ENCODE measurements around the gene PRKAG2.

Gene PRKAG2

DNA sequence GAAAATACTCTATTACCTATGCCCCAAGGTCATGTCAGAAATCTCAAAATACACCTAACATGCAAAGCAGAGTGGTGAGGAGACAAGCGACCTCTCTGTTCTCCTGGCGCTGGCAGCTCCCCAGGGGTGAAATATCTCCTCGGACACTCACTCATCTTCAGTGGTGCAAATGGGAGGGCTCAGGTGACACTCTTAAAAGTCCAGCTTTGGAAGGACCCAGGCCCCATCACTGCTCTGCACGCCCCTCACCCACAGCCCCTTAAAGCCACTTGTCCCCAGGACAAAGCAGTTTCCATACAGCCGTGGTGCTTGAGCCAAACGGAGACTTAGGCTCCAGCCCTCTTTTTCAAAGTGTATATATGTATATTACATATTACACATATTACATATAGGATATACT, 12.4 kb downstream of the PRKAG2 start:
- H3K4me1 ChIP-seq (ENCODE audit: control insufficient read depth in 2 of 2, insufficient read depth in 1 of 2, low read depth in 1 of 2, low read length in 2 of 2): peaks cover 0 to 5% of the 10 kb centered on the region in 2 donors
- H3K23ac ChIP-seq (ENCODE audit: low read depth, low read length, poor library complexity): no peak overlapping the region
- H2BK15ac ChIP-seq (ENCODE audit: low read length): no peak overlapping the region
- H3K9ac ChIP-seq (ENCODE audit: low read depth, low read length, poor library complexity): no peak overlapping the region
- whole genome bisulfite sequencing, 2 donors (ENCODE audit: extremely low coverage in 2 of 2, insufficient read length in 2 of 2, insufficient replicate concordance in 1 of 2): no CpG with 5 or more reads among the region's 6 CpGs
- no peaks in the 10 kb centered on the region for H3K36me3 ChIP-seq (replicated peaks in 1 of 2; ENCODE audit: control insufficient read depth in 2 of 2, insufficient read depth in 2 of 2, low read length in 2 of 2)
- no peak overlapping the region for H3K4me3 ChIP-seq (ENCODE audit: low read length in 2 of 2)
- H3K27ac ChIP-seq (replicated peaks; ENCODE audit: low read length): no peak overlapping the region
- H2AK5ac ChIP-seq (ENCODE audit: low read depth, low read length): no peak overlapping the region
- H2BK5ac ChIP-seq (ENCODE audit: low read length): no peak overlapping the region
- H3K79me1 ChIP-seq (ENCODE audit: low read depth, low read length): no peaks in the 10 kb centered on the region
- no peak overlapping the region for H2BK12ac ChIP-seq (ENCODE audit: low read length)
- no peak overlapping the region for H4K8ac ChIP-seq (ENCODE audit: low read depth, low read length)
- no peak overlapping the region for H3K14ac ChIP-seq (ENCODE audit: low read length)
- no peak overlapping the region for H3K18ac ChIP-seq (ENCODE audit: low read length)
- peaks cover 0 to 22% (median 0%) of the 10 kb centered on the region in 3 experiments for H3K27me3 ChIP-seq (ENCODE audit: control insufficient read depth in 3 of 3, insufficient read depth in 3 of 3, low read depth in 1 of 3, low read length in 3 of 3)
- no peak for DNase-seq (ENCODE audit: low spot score)
- H3K4ac ChIP-seq (ENCODE audit: low read length): no peak overlapping the region
- no peak overlapping the region for H2AFZ ChIP-seq (ENCODE audit: low read length)
- no peak overlapping the region for H4K91ac ChIP-seq (ENCODE audit: low read depth, low read length, poor library complexity)
- H3K4me2 ChIP-seq (ENCODE audit: insufficient read depth, low read length, poor library complexity, severe bottlenecking): no peak overlapping the region
- no peaks in the 10 kb centered on the region for H3K9me3 ChIP-seq (replicated peaks in 1 of 2; ENCODE audit: control insufficient read depth in 2 of 2, insufficient read depth in 1 of 2, low read depth in 1 of 2, low read length in 2 of 2)
- H2BK120ac ChIP-seq (ENCODE audit: low read depth, low read length): no peak overlapping the region

DNA sequence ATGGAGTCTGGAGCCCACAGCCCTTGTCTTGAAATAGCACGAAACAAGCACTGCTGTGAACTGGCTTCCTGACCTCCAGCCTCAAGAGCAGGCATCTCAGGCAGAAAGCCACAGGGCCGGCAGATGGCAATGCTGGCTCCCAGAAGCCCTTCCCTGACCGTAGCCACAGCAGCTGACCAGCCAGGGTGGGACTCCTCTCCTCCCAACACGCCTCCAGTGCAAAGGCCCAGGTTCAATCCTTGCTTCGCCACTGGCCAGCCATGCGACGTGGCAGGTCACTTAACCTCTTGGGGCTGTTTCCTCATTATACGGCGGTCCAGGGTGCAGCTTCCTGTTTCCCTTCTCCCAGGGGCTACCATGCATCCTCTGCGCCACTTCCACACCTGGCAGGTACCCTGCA, 12.8 kb downstream of the PRKAG2 start:
- Histone ChIP-seq H4K91ac (ENCODE audit: low read depth, low read length, poor library complexity) (no peak overlapping the region), H2BK15ac (ENCODE audit: low read length) (no peak overlapping the region), H3K9me3 (replicated peaks in 1 of 2; ENCODE audit: control insufficient read depth in 2 of 2, insufficient read depth in 1 of 2, low read depth in 1 of 2, low read length in 2 of 2) (no peaks in the 10 kb centered on the region), H3K23ac (ENCODE audit: low read depth, low read length, poor library complexity) (no peak overlapping the region), H2BK120ac (ENCODE audit: low read depth, low read length) (no peak overlapping the region), H2BK12ac (ENCODE audit: low read length) (no peak overlapping the region), H2AK5ac (ENCODE audit: low read depth, low read length) (no peak overlapping the region), H2BK5ac (ENCODE audit: low read length) (no peak overlapping the region), H3K18ac (ENCODE audit: low read length) (peak overlapping the region; percentile 6), H3K4me2 (ENCODE audit: insufficient read depth, low read length, poor library complexity, severe bottlenecking) (no peak overlapping the region), H3K4ac (ENCODE audit: low read length) (no peak overlapping the region), H4K8ac (ENCODE audit: low read depth, low read length) (no peak overlapping the region), H3K4me1 (ENCODE audit: control insufficient read depth in 2 of 2, insufficient read depth in 1 of 2, low read depth in 1 of 2, low read length in 2 of 2) (peaks cover 0 to 5% of the 10 kb centered on the region in 2 donors), H3K27ac (replicated peaks; ENCODE audit: low read length) (no peak overlapping the region), H3K14ac (ENCODE audit: low read length) (no peak overlapping the region), H2AFZ (ENCODE audit: low read length) (no peak overlapping the region), H3K79me1 (ENCODE audit: low read depth, low read length) (no peaks in the 10 kb centered on the region), H3K27me3 (ENCODE audit: control insufficient read depth in 3 of 3, insufficient read depth in 3 of 3, low read depth in 1 of 3, low read length in 3 of 3) (peaks cover 0 to 17% (median 0%) of the 10 kb centered on the region in 3 experiments), H3K36me3 (replicated peaks in 1 of 2; ENCODE audit: control insufficient read depth in 2 of 2, insufficient read depth in 2 of 2, low read length in 2 of 2) (no peaks in the 10 kb centered on the region), H3K4me3 (ENCODE audit: low read length in 2 of 2) (no peak overlapping the region), H3K9ac (ENCODE audit: low read depth, low read length, poor library complexity) (no peak overlapping the region)
- no peak for DNase-seq (ENCODE audit: low spot score)
- no CpG with 5 or more reads among the region's 10 CpGs for WGBS, 2 donors (ENCODE audit: extremely low coverage in 2 of 2, insufficient read length in 2 of 2, insufficient replicate concordance in 1 of 2)

DNA sequence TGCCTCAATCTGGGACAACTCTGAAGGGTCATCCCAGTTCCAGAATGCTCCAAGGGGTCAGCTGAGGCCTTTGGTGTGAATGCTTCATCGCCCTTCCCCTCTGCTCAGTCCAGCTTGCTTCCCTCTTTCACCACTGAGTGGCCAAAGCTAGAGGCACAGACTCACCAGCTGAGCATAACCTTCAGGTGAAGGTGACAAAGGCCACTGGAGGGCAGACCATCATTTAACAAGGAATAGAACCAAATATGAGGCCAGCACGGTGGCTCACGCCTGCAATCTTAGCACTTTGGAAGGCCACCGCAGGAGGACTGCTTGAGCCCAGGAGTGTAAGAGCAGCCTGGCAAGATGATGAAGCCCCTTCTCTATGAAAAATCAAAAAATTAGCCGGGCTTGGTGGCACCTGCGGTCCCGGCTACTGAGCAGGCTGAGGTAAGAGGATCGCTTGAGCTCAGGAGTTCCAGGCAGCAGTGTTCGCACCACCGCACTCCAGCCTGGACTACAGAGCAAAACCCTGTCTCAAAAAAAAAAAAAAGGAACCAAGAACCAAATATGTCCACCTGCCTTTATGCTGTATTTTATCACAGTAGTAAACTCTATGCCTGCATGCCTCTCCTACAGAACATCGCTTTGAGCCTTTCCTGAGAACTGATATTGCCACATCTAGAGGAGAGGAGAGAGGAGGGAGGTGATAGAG, 13.4 kb downstream of the PRKAG2 start:
- no peak overlapping the region for H2BK15ac ChIP-seq (ENCODE audit: low read length)
- peaks cover 0 to 18% (median 0%) of the 10 kb centered on the region in 3 experiments for H3K27me3 ChIP-seq (ENCODE audit: control insufficient read depth in 3 of 3, insufficient read depth in 3 of 3, low read depth in 1 of 3, low read length in 3 of 3)
- DNase-seq (ENCODE audit: low spot score): no peak
- H3K79me1 ChIP-seq (ENCODE audit: low read depth, low read length): no peaks in the 10 kb centered on the region
- no peak overlapping the region for H3K4me3 ChIP-seq (ENCODE audit: low read length in 2 of 2)
- no peak overlapping the region for H2AFZ ChIP-seq (ENCODE audit: low read length)
- no peak overlapping the region for H3K18ac ChIP-seq (ENCODE audit: low read length)
- H3K14ac ChIP-seq (ENCODE audit: low read length): no peak overlapping the region
- H3K4me2 ChIP-seq (ENCODE audit: insufficient read depth, low read length, poor library complexity, severe bottlenecking): no peak overlapping the region
- no peak overlapping the region for H3K4ac ChIP-seq (ENCODE audit: low read length)
- no peak overlapping the region for H4K91ac ChIP-seq (ENCODE audit: low read depth, low read length, poor library complexity)
- no CpG with 5 or more reads among the region's 11 CpGs for whole genome bisulfite sequencing, 2 donors (ENCODE audit: extremely low coverage in 2 of 2, insufficient read length in 2 of 2, insufficient replicate concordance in 1 of 2)
- H3K27ac ChIP-seq (replicated peaks; ENCODE audit: low read length): no peak overlapping the region
- no peak overlapping the region for H4K8ac ChIP-seq (ENCODE audit: low read depth, low read length)
- H3K36me3 ChIP-seq (replicated peaks in 1 of 2; ENCODE audit: control insufficient read depth in 2 of 2, insufficient read depth in 2 of 2, low read length in 2 of 2): no peaks in the 10 kb centered on the region
- H2BK12ac ChIP-seq (ENCODE audit: low read length): no peak overlapping the region
- H2AK5ac ChIP-seq (ENCODE audit: low read depth, low read length): no peak overlapping the region
- no peak overlapping the region for H2BK120ac ChIP-seq (ENCODE audit: low read depth, low read length)
- no peak overlapping the region for H2BK5ac ChIP-seq (ENCODE audit: low read length)
- H3K9me3 ChIP-seq (replicated peaks in 1 of 2; ENCODE audit: control insufficient read depth in 2 of 2, insufficient read depth in 1 of 2, low read depth in 1 of 2, low read length in 2 of 2): no peaks in the 10 kb centered on the region
- no peak overlapping the region for H3K9ac ChIP-seq (ENCODE audit: low read depth, low read length, poor library complexity)
- peaks cover 0 to 5% of the 10 kb centered on the region in 2 donors for H3K4me1 ChIP-seq (ENCODE audit: control insufficient read depth in 2 of 2, insufficient read depth in 1 of 2, low read depth in 1 of 2, low read length in 2 of 2)
- peak overlapping the region; percentile 35 for H3K23ac ChIP-seq (ENCODE audit: low read depth, low read length, poor library complexity)

DNA sequence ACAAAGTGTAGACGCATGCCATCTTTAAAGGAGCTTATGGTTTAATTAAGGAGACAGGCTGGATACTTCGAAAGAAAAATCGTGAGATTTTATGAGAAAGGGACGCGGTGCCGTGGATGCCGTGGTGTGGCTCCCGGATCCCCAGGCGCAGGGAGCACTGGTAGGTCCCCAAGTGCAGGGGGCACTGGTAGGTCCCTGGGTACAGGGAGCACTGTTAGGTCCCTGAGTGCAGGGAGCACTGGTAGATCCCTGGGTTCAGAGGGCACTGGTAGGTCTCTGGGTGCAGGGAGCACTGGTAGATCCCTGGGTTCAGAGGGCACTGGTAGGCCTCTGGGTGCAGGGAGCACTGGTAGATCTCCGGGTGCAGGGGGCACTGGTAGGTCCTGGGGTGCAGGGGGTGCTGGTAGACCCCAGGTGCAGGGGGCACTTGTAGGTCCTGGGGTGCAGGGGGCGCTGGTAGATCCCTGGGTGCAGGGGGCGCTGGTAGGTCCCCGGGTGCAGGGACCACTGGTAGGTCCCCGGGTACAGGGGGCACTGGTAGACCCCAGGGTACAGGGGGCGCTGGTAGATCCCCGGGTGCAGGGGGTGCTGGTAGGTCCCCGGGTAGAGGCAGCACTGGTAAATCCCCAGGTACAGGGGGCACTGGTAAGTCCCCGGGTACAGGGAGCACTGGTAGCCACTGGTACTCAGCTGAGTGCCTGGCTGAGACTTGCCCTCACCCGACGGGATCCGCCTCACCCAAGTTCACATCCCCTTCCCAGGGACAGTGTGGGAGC, 14.1 kb downstream of the PRKAG2 start:
- H3K27me3 ChIP-seq (ENCODE audit: control insufficient read depth in 3 of 3, insufficient read depth in 3 of 3, low read depth in 1 of 3, low read length in 3 of 3): peaks cover 0 to 25% (median 0%) of the 10 kb centered on the region in 3 experiments
- no peak overlapping the region for H3K27ac ChIP-seq (replicated peaks; ENCODE audit: low read length)
- H3K79me1 ChIP-seq (ENCODE audit: low read depth, low read length): no peaks in the 10 kb centered on the region

More for the DNA sequence above, 14.1 kb downstream of the PRKAG2 start:
- Histone ChIP-seq H3K9ac (ENCODE audit: low read depth, low read length, poor library complexity) (peak overlapping the region; percentile 9), H3K36me3 (replicated peaks in 1 of 2; ENCODE audit: control insufficient read depth in 2 of 2, insufficient read depth in 2 of 2, low read length in 2 of 2) (no peaks in the 10 kb centered on the region), H4K91ac (ENCODE audit: low read depth, low read length, poor library complexity) (no peak overlapping the region), H3K4me3 (ENCODE audit: low read length in 2 of 2) (no peak overlapping the region), H2BK5ac (ENCODE audit: low read length) (no peak overlapping the region), H2AFZ (ENCODE audit: low read length) (no peak overlapping the region), H4K8ac (ENCODE audit: low read depth, low read length) (no peak overlapping the region), H3K4me2 (ENCODE audit: insufficient read depth, low read length, poor library complexity, severe bottlenecking) (no peak overlapping the region), H2BK15ac (ENCODE audit: low read length) (no peak overlapping the region), H3K4ac (ENCODE audit: low read length) (no peak overlapping the region), H2AK5ac (ENCODE audit: low read depth, low read length) (peak overlapping the region; percentile 32), H3K18ac (ENCODE audit: low read length) (no peak overlapping the region), H2BK120ac (ENCODE audit: low read depth, low read length) (no peak overlapping the region), H3K14ac (ENCODE audit: low read length) (no peak overlapping the region), H3K23ac (ENCODE audit: low read depth, low read length, poor library complexity) (peak overlapping the region; percentile 35), H2BK12ac (ENCODE audit: low read length) (no peak overlapping the region), H3K9me3 (replicated peaks in 1 of 2; ENCODE audit: control insufficient read depth in 2 of 2, insufficient read depth in 1 of 2, low read depth in 1 of 2, low read length in 2 of 2) (no peaks in the 10 kb centered on the region), H3K4me1 (ENCODE audit: control insufficient read depth in 2 of 2, insufficient read depth in 1 of 2, low read depth in 1 of 2, low read length in 2 of 2) (peaks cover 0 to 3% of the 10 kb centered on the region in 2 donors)
- WGBS, 2 donors (ENCODE audit: extremely low coverage in 2 of 2, insufficient read length in 2 of 2, insufficient replicate concordance in 1 of 2): 100% methylated on average over 5 of the region's 21 CpGs; no CpG with 5 or more reads in 1 of the 2 donors
- DNase-seq (ENCODE audit: low spot score): no peak
